ENCODE data around the gene CDC42. TPM values are rescaled to one million over a fixed set of nuclear protein-coding genes. Genes with fewer than 3 reads are reported as not detected.
A peak's percentile ranks its signal among the peaks of the same experiment; 100 is the strongest.

The CDC42 gene
- total and polyA plus RNA-seq, 2 of the 13 experiments (the other 11 are each of a cell fraction or from before 2014, with no cell fraction given) = 138 to 237 TPM

- no peak for TF ChIP-seq HINFP (CRISPR knock-in tag; IDR thresholded peaks at IDR 0.05; ENCODE audit: low read depth)
- TF ChIP-seq MNT (IDR thresholded peaks at IDR 0.05) = no peak
- no peak for TF ChIP-seq PRMT3 (CRISPR knock-in tag; IDR thresholded peaks at IDR 0.05; ENCODE audit: borderline replicate concordance, low read depth)
- no peak for TF ChIP-seq SIN3B (IDR thresholded peaks at IDR 0.05; ENCODE audit: low read length)
- no peak for TF ChIP-seq ZNF704 (CRISPR knock-in tag; IDR thresholded peaks at IDR 0.05; ENCODE audit: borderline replicate concordance)
- TF ChIP-seq THAP9 (CRISPR knock-in tag; IDR thresholded peaks at IDR 0.05; ENCODE audit: borderline replicate concordance) = peak; percentile 67
- no peak for TF ChIP-seq NPAS2 (CRISPR knock-in tag; IDR thresholded peaks at IDR 0.05; ENCODE audit: borderline replicate concordance)
- no peak for TF ChIP-seq GPBP1L1 (CRISPR knock-in tag; IDR thresholded peaks at IDR 0.05)
- TF ChIP-seq ZNF83 (CRISPR knock-in tag; IDR thresholded peaks at IDR 0.05; ENCODE audit: borderline replicate concordance) = no peak; the same call in 1 of the 2 replicates
- TF ChIP-seq ZFP62 (CRISPR knock-in tag; IDR thresholded peaks at IDR 0.05) = no peak
- TF ChIP-seq ZNF432 (CRISPR knock-in tag; IDR thresholded peaks at IDR 0.05; ENCODE audit: borderline replicate concordance) = no peak
- TF ChIP-seq ZFP91 (CRISPR knock-in tag; IDR thresholded peaks at IDR 0.05; ENCODE audit: borderline replicate concordance) = peak; percentile 92
- no peak for TF ChIP-seq TFAP4 (IDR thresholded peaks at IDR 0.05; ENCODE audit: borderline replicate concordance, low read depth)
- no peak for TF ChIP-seq FOXK2 (IDR thresholded peaks at IDR 0.05)
- no peak for TF ChIP-seq NR2F6 (IDR thresholded peaks at IDR 0.05)
- no peak for TF ChIP-seq NR2F6 (CRISPR knock-in tag; IDR thresholded peaks at IDR 0.05)
- peak; percentile 79 for TF ChIP-seq SPEN (CRISPR knock-in tag; IDR thresholded peaks at IDR 0.05; ENCODE audit: low read depth)
- no peak for TF ChIP-seq MTA3 (CRISPR knock-in tag; IDR thresholded peaks at IDR 0.05)
Measured at GRCh38 chr1:22025368-22026155, 26.9 kb upstream of the CDC42 start (continued).

All from HepG2 (cell line).